NOMO-1 (cell line): Measurements from ENCODE around the gene CCDC74B.
"Not testable (repeated sequence)": the region's sequence is repeated elsewhere in the genome, so short reads cannot be mapped to it uniquely, and the experiment has no call there.

Experiments used
- DNase-seq, 2 experiments: peaks; one replicate each; lab custom pipeline; 2025; ENCODE audit not compliant: unreplicated experiment in 2 of 2; lab: John Stamatoyannopoulos, UW

Gene CCDC74B

GRCh38 chr2:130120924-130121323 lies 24.0 kb downstream of the CCDC74B start:
- DNase-seq: not testable (repeated sequence)

- not testable (repeated sequence) for DNase-seq
Measured at GRCh38 chr2:130102597-130103363, 42.1 kb downstream of the CCDC74B start.
